H1 (cell line): ENCODE data around the gene SUSD1.

Experiments used
- CEBPB ChIP-seq: IDR thresholded peaks from 2 replicates; pipeline ENCODE4 v1.6.1; 2012; ENCODE audit warnings: low read depth, low read length
- EP300 ChIP-seq, 2 experiments: IDR thresholded peaks; 1 replicate in 1 of 2; 2 replicates in 1 of 2; pipeline ENCODE4 v1.6.1; 2011 to 2012; ENCODE audit warnings: low read depth in 2 of 2, low read length in 2 of 2, mild to moderate bottlenecking in 2 of 2, borderline replicate concordance in 1 of 2, inconsistent platforms in 1 of 2, moderate library complexity in 1 of 2
- EZH2 ChIP-seq: fragments of 200-600 bp; sonication (generic); IDR thresholded peaks from 2 replicates; pipeline ENCODE4 v1.7.1; 2012; ENCODE audit warnings: low read depth, mild to moderate bottlenecking, moderate library complexity, low read length, inconsistent platforms; ENCODE audit not compliant: severe bottlenecking
- POLR2A ChIP-seq, 2 experiments: IDR thresholded peaks; 1 replicate in 1 of 2; 2 replicates in 1 of 2; pipeline ENCODE4 v1.6.1; 2011; ENCODE audit warnings: low read depth in 2 of 2, low read length in 2 of 2, mild to moderate bottlenecking in 2 of 2; ENCODE audit errors: control extremely low read depth in 1 of 2
- TF ChIP-seq, protein P1 (sequence below), 3 experiments: IDR thresholded peaks; 1 replicate in 2 of 3; 2 replicates in 1 of 3; pipeline versions ENCODE4 v1.5.1 to v1.6.1; 2011; ENCODE audit warnings: low read length in 3 of 3, mild to moderate bottlenecking in 3 of 3, inconsistent platforms in 2 of 3, low read depth in 1 of 3, moderate library complexity in 1 of 3; ENCODE audit not compliant: insufficient read depth in 1 of 3; ENCODE audit errors: control extremely low read depth in 1 of 3

DNA sequence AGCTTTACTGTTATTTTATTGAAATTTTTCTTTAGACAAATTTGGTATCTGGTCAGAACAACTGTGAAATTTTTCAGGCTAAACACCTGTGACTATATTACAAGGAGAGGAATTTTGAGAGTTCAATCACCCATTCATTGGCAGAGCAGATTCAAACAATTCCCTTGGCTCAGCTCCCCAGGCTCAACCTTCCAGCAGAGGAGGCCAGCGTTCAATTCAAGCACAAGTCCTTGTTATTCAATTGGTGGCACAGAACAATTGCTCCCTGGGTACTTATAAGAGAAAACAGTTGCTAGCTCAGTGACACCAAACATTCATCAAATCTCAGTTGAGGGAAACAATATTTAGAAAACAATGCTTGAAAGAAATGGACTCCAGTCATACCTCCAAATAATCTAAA, 83.3 kb downstream of the SUSD1 start:
- no peak for TF ChIP-seq CEBPB
- no peak for TF ChIP-seq POLR2A (IDR thresholded peaks at IDR 0.05; ENCODE audit: control extremely low read depth in 1 of 2, low read depth in 2 of 2, low read length in 2 of 2)
- TF ChIP-seq, protein P1, sequence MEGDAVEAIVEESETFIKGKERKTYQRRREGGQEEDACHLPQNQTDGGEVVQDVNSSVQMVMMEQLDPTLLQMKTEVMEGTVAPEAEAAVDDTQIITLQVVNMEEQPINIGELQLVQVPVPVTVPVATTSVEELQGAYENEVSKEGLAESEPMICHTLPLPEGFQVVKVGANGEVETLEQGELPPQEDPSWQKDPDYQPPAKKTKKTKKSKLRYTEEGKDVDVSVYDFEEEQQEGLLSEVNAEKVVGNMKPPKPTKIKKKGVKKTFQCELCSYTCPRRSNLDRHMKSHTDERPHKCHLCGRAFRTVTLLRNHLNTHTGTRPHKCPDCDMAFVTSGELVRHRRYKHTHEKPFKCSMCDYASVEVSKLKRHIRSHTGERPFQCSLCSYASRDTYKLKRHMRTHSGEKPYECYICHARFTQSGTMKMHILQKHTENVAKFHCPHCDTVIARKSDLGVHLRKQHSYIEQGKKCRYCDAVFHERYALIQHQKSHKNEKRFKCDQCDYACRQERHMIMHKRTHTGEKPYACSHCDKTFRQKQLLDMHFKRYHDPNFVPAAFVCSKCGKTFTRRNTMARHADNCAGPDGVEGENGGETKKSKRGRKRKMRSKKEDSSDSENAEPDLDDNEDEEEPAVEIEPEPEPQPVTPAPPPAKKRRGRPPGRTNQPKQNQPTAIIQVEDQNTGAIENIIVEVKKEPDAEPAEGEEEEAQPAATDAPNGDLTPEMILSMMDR (IDR thresholded peaks at IDR 0.05; ENCODE audit: control extremely low read depth in 1 of 3, insufficient read depth in 1 of 3, low read depth in 1 of 3, low read length in 3 of 3): peak; percentile 38 to 64 (median 60)
- TF ChIP-seq EZH2: no peak
- no peak for TF ChIP-seq EP300 (IDR thresholded peaks at IDR 0.05; ENCODE audit: borderline replicate concordance in 1 of 2, low read depth in 2 of 2, low read length in 2 of 2)
